ENCODE data around the gene IFI27L1.

The IFI27L1 gene

GRCh38 chr14:94081386-94081820 is 293 bp downstream of the IFI27L1 start:
- DNase-seq, result no peak

GRCh38 chr14:94087891-94088290 is 6.8 kb downstream of the IFI27L1 start:
- no peak for DNase-seq

- no peak for DNase-seq
Observed at GRCh38 chr14:94088516-94088915, 7.4 kb downstream of the IFI27L1 start.

- no peak for DNase-seq
Observed at GRCh38 chr14:94089479-94089878, 8.4 kb downstream of the IFI27L1 start.

GRCh38 chr14:94093418-94093817 is 12.3 kb downstream of the IFI27L1 start:
- no peak for DNase-seq

- no peak for DNase-seq
Observed at GRCh38 chr14:94097091-94097490, 16.0 kb downstream of the IFI27L1 start.

GRCh38 chr14:94098326-94098992 is 17.3 kb downstream of the IFI27L1 start:
- no peak for DNase-seq

- no peak for DNase-seq
Observed at GRCh38 chr14:94099006-94099405, 17.9 kb downstream of the IFI27L1 start.

GRCh38 chr14:94100847-94101246 is 19.7 kb downstream of the IFI27L1 start:
- DNase-seq, result no peak

- no peak for DNase-seq
Observed at GRCh38 chr14:94101748-94102147, 20.6 kb downstream of the IFI27L1 start.

GRCh38 chr14:94102768-94103482 is 21.8 kb downstream of the IFI27L1 start:
- DNase-seq, result no peak

- DNase-seq, result no peak
Observed at GRCh38 chr14:94103554-94104150, 22.5 kb downstream of the IFI27L1 start.

- no peak for DNase-seq
Observed at GRCh38 chr14:94104731-94105130, 23.6 kb downstream of the IFI27L1 start.

GRCh38 chr14:94109915-94110250 is 28.8 kb downstream of the IFI27L1 start:
- DNase-seq, result no peak

- no peak for DNase-seq
Observed at GRCh38 chr14:94110552-94111181, 29.6 kb downstream of the IFI27L1 start, which contains the start of gene IFI27. Gene IFI27 (plus strand): TSS chr14:94110736.

GRCh38 chr14:94111276-94112095 is 30.4 kb downstream of the IFI27L1 start:
- DNase-seq, result no peak

- DNase-seq, result no peak
Observed at GRCh38 chr14:94112513-94113063, 31.5 kb downstream of the IFI27L1 start.

GRCh38 chr14:94113073-94113472 is 32.0 kb downstream of the IFI27L1 start:
- DNase-seq, result no peak

- no peak for DNase-seq
Observed at GRCh38 chr14:94113490-94113889, 32.4 kb downstream of the IFI27L1 start.

GRCh38 chr14:94113908-94114588 is 32.9 kb downstream of the IFI27L1 start:
- no peak for DNase-seq

- DNase-seq, result no peak
Observed at GRCh38 chr14:94114589-94115057, 33.5 kb downstream of the IFI27L1 start.

All from NCI-H526 treated with DMSO at 0.1 percent for 48 hours (cell line).